ENCODE data around the gene JAZF1.

Gene JAZF1

DNA sequence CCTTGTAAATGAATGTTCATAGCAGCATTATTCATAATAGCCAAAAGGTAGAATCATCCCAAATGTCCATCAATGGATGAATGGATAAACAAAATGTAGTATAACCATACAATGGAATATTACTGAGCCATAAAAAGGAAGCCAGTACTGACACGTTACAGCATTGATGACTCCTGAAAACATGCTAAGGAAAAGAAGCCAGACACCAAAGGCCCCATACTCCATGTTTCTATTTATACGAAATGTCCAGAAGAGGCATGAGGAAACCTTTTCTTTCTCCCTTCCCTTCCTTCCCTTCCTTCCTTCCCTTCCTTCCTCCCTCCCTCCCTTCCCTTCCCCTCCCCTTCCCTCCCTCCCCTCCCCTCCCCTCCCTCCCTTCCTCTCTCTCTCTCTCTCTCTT lies 131.9 kb downstream of the JAZF1 start:
- TF ChIP-seq, protein P1, sequence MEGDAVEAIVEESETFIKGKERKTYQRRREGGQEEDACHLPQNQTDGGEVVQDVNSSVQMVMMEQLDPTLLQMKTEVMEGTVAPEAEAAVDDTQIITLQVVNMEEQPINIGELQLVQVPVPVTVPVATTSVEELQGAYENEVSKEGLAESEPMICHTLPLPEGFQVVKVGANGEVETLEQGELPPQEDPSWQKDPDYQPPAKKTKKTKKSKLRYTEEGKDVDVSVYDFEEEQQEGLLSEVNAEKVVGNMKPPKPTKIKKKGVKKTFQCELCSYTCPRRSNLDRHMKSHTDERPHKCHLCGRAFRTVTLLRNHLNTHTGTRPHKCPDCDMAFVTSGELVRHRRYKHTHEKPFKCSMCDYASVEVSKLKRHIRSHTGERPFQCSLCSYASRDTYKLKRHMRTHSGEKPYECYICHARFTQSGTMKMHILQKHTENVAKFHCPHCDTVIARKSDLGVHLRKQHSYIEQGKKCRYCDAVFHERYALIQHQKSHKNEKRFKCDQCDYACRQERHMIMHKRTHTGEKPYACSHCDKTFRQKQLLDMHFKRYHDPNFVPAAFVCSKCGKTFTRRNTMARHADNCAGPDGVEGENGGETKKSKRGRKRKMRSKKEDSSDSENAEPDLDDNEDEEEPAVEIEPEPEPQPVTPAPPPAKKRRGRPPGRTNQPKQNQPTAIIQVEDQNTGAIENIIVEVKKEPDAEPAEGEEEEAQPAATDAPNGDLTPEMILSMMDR (IDR thresholded peaks at IDR 0.05; ENCODE audit: control insufficient read depth, extremely low read depth, insufficient read depth), result no peak
- no peak for DNase-seq (ENCODE audit: low read depth)
- H3K4me3 ChIP-seq (ENCODE audit: low read depth, low read length), result no peak overlapping the region

DNA sequence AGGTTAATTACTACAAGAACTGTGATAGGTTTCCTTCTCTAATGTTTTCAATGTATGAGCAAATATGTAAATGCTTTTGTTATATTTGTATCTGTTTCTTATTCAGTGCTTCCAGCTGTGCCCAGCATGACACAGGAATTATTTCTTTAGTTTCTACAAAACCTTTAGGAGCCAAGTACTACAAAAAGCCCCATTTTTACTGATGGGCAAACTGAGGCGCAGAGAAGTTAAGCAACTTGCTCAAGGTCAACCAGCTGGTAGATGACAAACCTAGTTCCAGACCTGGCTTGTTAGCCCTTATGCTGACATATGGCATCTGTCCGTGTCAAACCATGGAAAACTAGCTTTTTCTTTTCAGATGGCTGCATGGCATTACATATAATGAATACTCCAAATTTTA lies 134.6 kb downstream of the JAZF1 start:
- no peak overlapping the region for H3K4me3 ChIP-seq (ENCODE audit: low read depth, low read length)
- no peak for DNase-seq (ENCODE audit: low read depth)
- TF ChIP-seq, protein P1 (IDR thresholded peaks at IDR 0.05; ENCODE audit: control insufficient read depth, extremely low read depth, insufficient read depth), result no peak

DNA sequence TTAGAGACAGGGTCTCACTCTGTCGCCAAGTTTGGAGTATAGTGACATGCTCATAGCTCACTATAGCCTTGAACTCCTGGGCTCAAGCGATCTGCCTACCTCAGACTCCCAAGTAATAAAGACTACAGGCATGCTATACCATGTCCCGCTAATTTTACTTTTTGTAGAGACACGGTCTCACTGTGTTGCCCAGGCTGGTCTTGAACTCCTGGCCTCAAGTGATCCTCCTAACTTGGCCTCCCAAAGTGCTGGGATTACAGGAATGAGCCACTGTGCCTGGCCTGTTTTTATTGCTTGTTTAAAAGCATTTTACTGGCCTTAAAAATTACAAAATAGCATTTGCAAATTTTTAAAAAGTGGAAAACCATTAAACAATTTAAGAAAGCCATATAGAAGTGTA lies 135.0 kb downstream of the JAZF1 start:
- H3K4me3 ChIP-seq (ENCODE audit: low read depth, low read length), result no peak overlapping the region
- TF ChIP-seq, protein P1 (IDR thresholded peaks at IDR 0.05; ENCODE audit: control insufficient read depth, extremely low read depth, insufficient read depth), result no peak
- no peak for DNase-seq (ENCODE audit: low read depth)

DNA sequence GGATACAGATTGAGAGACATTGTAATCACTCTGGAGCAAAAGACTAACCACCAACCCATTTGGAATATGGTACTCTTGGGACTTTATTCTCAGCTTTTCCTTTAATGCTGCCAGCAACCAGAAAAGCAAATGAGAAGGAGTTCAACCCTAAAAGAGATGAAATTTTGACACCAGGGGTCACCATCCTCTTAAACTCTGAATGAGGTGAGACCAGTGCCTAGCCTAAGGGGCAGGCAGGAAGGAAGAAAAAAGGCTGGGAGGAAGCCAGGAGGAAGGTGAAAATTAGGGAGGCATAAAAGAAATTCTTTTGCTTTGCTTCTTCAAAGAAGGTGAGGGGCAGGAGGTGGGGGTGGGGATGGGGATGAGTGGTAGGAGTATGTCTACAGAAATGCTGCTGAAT lies 135.8 kb downstream of the JAZF1 start:
- DNase-seq (ENCODE audit: low read depth), result no peak
- no peak overlapping the region for H3K4me3 ChIP-seq (ENCODE audit: low read depth, low read length)
- TF ChIP-seq, protein P1 (IDR thresholded peaks at IDR 0.05; ENCODE audit: control insufficient read depth, extremely low read depth, insufficient read depth), result no peak

DNA sequence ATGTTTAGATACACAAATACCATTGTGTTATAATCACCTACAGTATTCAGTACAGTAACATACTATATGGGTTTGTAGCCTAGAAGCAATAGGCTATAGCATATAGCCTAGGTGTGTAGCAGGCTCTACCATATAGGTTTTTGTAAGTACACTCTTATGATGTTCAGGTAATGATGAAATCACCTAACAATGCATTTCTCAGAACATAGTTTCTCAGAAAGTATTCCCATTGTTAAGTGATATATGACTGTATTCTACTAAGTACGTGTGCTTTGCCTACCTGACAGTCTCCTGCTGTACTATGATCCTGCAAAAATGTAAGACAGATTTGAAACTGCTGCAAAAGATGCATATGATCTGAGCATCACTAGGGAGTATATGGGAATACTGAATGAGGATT lies 137.9 kb downstream of the JAZF1 start:
- no peak for DNase-seq (ENCODE audit: low read depth)

DNA sequence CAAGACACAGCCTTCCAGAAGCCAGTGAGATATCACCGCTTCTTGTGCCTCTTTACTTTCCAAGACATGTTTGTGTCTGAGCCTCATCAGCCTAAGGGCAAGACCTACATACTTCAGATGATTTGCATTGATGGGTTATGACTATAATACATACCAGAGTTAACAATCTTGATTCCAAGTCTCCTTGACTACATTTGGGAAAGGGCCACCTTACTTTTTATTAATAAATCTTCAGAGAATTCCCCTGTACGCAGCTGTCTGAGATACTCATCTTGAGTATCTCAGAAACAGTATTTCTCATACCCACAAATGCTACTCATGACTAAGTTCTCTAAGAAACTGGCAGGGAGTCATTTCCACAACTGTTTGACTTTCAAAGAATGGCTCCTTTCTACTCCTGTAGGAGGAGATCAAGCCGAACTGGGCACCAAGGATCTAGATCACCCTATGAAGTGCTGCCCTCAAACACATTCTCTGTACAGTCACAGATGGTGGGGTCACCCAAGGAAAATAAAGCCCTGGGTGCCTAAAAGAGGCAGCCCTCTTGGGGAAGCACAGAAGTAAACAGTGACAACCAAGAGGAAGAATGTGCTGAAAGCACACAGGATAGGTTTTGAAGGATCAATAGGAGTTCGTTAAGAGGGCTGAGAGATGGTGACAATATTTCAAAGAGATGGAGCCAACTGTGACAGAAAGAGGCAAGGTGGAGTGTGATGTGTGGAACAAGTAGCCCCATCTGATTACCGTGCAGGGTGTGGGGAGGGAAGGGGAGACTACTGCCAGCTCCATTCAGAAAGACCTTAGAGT lies 138.9 kb downstream of the JAZF1 start:
- H3K4me3 ChIP-seq (ENCODE audit: low read depth, low read length), result no peak overlapping the region
- DNase-seq (ENCODE audit: low read depth), result no peak
- TF ChIP-seq, protein P1 (IDR thresholded peaks at IDR 0.05; ENCODE audit: control insufficient read depth, extremely low read depth, insufficient read depth), result no peak

More for the DNA sequence above, 137.9 kb downstream of the JAZF1 start:
- no peak overlapping the region for H3K4me3 ChIP-seq (ENCODE audit: low read depth, low read length)
- TF ChIP-seq, protein P1 (IDR thresholded peaks at IDR 0.05; ENCODE audit: control insufficient read depth, extremely low read depth, insufficient read depth), result no peak

Measured in LNCaP clone FGC (cell line).